D721Med (cell line): ENCODE measurements around the gene SMIM31.

ENCODE experiments used
- DNase-seq: peaks from one replicate; pipeline ENCODE4 v3.0.0; 2011; ENCODE audit warnings: low spot score; ENCODE audit not compliant: insufficient read length
- FAIRE-seq: peaks from 2 replicates; lab custom pipeline; 2011; peaks lifted over from hg19 to GRCh38; lab: Jason Lieb, UNC
- CTCF ChIP-seq: IDR thresholded peaks from 2 replicates; pipeline ENCODE4 v1.5.1; 2012; ENCODE audit warnings: mild to moderate bottlenecking, control low read depth; ENCODE audit not compliant: insufficient read depth; ENCODE audit errors: missing control alignments

Gene SMIM31

GRCh38 chr4:164821711-164822110 lies 67.8 kb downstream of the SMIM31 start:
- DNase-seq (no peak), FAIRE-seq (no peak)
- TF ChIP-seq CTCF, result no peak

- DNase-seq (no peak), FAIRE-seq (no peak)
- TF ChIP-seq CTCF, result no peak
Measured at GRCh38 chr4:164824581-164824980, 70.7 kb downstream of the SMIM31 start.

GRCh38 chr4:164828955-164829354 lies 75.0 kb downstream of the SMIM31 start:
- no peak for DNase-seq

GRCh38 chr4:164846566-164846965 lies 92.6 kb downstream of the SMIM31 start:
- no peak for TF ChIP-seq CTCF
- DNase-seq (no peak), FAIRE-seq (no peak)

More at GRCh38 chr4:164828955-164829354, 75.0 kb downstream of the SMIM31 start:
- FAIRE-seq, result no peak
- TF ChIP-seq CTCF, result no peak

GRCh38 chr4:164847016-164847415 lies 93.1 kb downstream of the SMIM31 start:
- DNase-seq, result no peak
- no peak for TF ChIP-seq CTCF
- no peak for FAIRE-seq

- FAIRE-seq, result no peak
- no peak for DNase-seq
- TF ChIP-seq CTCF, result no peak
Measured at GRCh38 chr4:164847967-164848649, 94.2 kb downstream of the SMIM31 start.
